ENCODE measurements around the gene CST3. TPM values are rescaled to one million over a fixed set of nuclear protein-coding genes. Genes with fewer than 3 reads are reported as not detected.
"Not testable (repeated sequence)": the region's sequence is repeated elsewhere in the genome, so short reads cannot be mapped to it uniquely, and the experiment has no call there.

The CST3 gene
- total and polyA plus RNA-seq, 2 donors (not counting 1 experiment from before 2014, with no cell fraction given), result 1.2 to 16.9 TPM

DNA sequence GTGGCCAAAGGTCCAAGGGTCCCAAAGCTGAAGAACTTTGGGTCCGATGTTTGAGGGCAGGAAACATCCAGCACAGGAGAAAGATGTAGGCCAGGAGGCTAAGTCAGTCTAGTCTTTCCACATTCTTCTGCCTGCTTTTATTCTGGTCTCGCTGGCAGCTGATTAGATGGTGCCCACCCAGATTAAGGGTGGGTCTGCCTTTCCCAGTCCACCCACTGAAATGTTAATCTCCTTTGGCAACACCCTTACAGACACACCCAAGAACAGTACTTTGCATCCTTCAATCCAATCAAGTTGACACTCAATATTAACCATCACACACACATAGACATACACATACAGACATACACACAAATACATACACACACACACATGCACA lies 21.8 kb upstream of the CST3 start:
- peaks cover 5 to 11% of the 10 kb centered on the region in 2 donors for H3K4me1 ChIP-seq (ENCODE audit: control insufficient read depth in 2 of 2, insufficient read depth in 2 of 2, low read length in 2 of 2)
- H4K20me1 ChIP-seq (ENCODE audit: control insufficient read depth, insufficient read depth, low read length, poor library complexity, severe bottlenecking); ATAC-seq (ENCODE audit: low read depth); H3K27ac ChIP-seq (ENCODE audit: low read length in 2 of 2); POLR2A ChIA-PET; H2AFZ ChIP-seq (ENCODE audit: insufficient read depth, low read depth, low read length, poor library complexity, severe bottlenecking); H3K9ac ChIP-seq (ENCODE audit: low read length); H3K79me2 ChIP-seq (ENCODE audit: control insufficient read depth, insufficient read depth, low read length); H3K27me3 Mint-ChIP-seq; H3K4me1 Mint-ChIP-seq; intact Hi-C loops (cut with micrococcal nuclease); DNase-seq; H3K27me3 ChIP-seq (replicated peaks in 1 of 4; ENCODE audit: control extremely low read depth in 1 of 4, control insufficient read depth in 3 of 4, insufficient read depth in 4 of 4, low read length in 3 of 4); H3K4me3 Mint-ChIP-seq; H3K4me3 ChIP-seq (ENCODE audit: control extremely low read depth in 1 of 5, extremely low read depth in 1 of 5, insufficient read depth in 1 of 5, low read depth in 2 of 5, low read length in 4 of 5); H3K9me3 ChIP-seq (ENCODE audit: control extremely low read depth in 1 of 3, control insufficient read depth in 2 of 3, insufficient read depth in 1 of 3, low read length in 2 of 3); CTCF ChIA-PET; H3K9me3 Mint-ChIP-seq (ENCODE audit: insufficient read depth); H3K27ac Mint-ChIP-seq; H3K4me2 ChIP-seq (replicated peaks; ENCODE audit: low read depth, low read length, poor library complexity, severe bottlenecking); H3K36me3 ChIP-seq (replicated peaks in 1 of 2; ENCODE audit: control extremely low read depth in 1 of 2, control insufficient read depth in 1 of 2, extremely low read depth in 1 of 2, insufficient read depth in 2 of 2, low read length in 1 of 2): not testable (repeated sequence)
- 97% methylated on average over 2 of the region's 2 CpGs for WGBS (ENCODE audit: insufficient coverage)

DNA sequence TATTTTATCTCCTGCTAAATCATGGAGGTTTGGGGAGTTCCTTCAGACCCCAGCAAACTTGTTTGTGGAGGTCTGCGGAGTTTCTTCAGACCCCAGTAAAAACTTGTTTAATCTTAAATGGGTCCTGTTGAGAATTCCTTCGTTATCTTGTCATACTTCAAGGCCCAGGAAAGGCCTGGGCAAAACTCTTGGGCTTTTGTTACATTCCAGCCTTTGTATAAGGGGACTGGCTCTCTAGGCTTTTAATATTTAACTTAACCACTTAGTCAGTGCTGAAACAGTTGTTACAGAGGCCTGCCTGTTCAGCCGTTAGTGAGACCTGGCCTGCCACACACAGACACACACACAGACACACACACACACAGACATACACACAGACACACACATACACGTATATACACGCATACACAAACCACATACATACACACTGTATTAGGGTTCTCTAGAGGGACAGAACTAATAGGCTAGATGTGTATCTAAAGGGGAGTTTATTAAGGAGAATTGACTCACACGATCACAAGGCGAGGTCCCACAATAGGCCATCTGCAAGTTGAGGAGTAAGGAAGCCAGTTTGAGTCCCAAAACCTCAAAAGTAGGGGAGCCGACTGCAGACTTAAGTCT lies 21.3 kb upstream of the CST3 start:
- no peaks in the 10 kb centered on the region for H3K27me3 ChIP-seq (replicated peaks in 1 of 4; ENCODE audit: control extremely low read depth in 1 of 4, control insufficient read depth in 3 of 4, insufficient read depth in 4 of 4, low read length in 3 of 4)
- intact Hi-C loops (cut with micrococcal nuclease), result no loop called here
- H4K20me1 ChIP-seq (ENCODE audit: control insufficient read depth, insufficient read depth, low read length, poor library complexity, severe bottlenecking), result no peaks in the 10 kb centered on the region
- ATAC-seq (ENCODE audit: low read depth) (no peak), DNase-seq (no peak)
- H3K79me2 ChIP-seq (ENCODE audit: control insufficient read depth, insufficient read depth, low read length), result no peaks in the 10 kb centered on the region
- ChIA-PET POLR2A (no interaction called here), CTCF (no interaction called here)
- 93% methylated on average over 6 of the region's 8 CpGs for WGBS (ENCODE audit: insufficient coverage)
- Mint-ChIP-seq H3K4me1 (peaks cover 6% of the 10 kb centered on the region), H3K4me3 (no peak overlapping the region), H3K27ac (no peak overlapping the region), H3K27me3 (peaks cover 6% of the 10 kb centered on the region), H3K9me3 (ENCODE audit: insufficient read depth) (no peaks in the 10 kb centered on the region)
- TF ChIP-seq CTCF (IDR thresholded peaks at IDR 0.05), result no peak
- TF ChIP-seq EZH2 (IDR thresholded peaks at IDR 0.05; ENCODE audit: borderline replicate concordance, insufficient read depth, low read depth, low read length, poor library complexity, severe bottlenecking), result no peak
- no peak overlapping the region for H3K4me3 ChIP-seq (ENCODE audit: control extremely low read depth in 1 of 5, extremely low read depth in 1 of 5, insufficient read depth in 1 of 5, low read depth in 2 of 5, low read length in 4 of 5)
- no peak overlapping the region for H2AFZ ChIP-seq (ENCODE audit: insufficient read depth, low read depth, low read length, poor library complexity, severe bottlenecking)
- H3K4me2 ChIP-seq (replicated peaks; ENCODE audit: low read depth, low read length, poor library complexity, severe bottlenecking), result no peak overlapping the region
- no peak overlapping the region for H3K27ac ChIP-seq (ENCODE audit: low read length in 2 of 2)
- no peak overlapping the region for H3K9ac ChIP-seq (ENCODE audit: low read length)
- H3K36me3 ChIP-seq (replicated peaks in 1 of 2; ENCODE audit: control extremely low read depth in 1 of 2, control insufficient read depth in 1 of 2, extremely low read depth in 1 of 2, insufficient read depth in 2 of 2, low read length in 1 of 2), result no peaks in the 10 kb centered on the region
- H3K4me1 ChIP-seq (ENCODE audit: control insufficient read depth in 2 of 2, insufficient read depth in 2 of 2, low read length in 2 of 2), result peaks cover 5 to 11% of the 10 kb centered on the region in 2 donors
- no peaks in the 10 kb centered on the region for H3K9me3 ChIP-seq (ENCODE audit: control extremely low read depth in 1 of 3, control insufficient read depth in 2 of 3, insufficient read depth in 1 of 3, low read length in 2 of 3)

All from B cell (primary cell).